ENCODE data around the gene STK4.

Gene STK4

DNA sequence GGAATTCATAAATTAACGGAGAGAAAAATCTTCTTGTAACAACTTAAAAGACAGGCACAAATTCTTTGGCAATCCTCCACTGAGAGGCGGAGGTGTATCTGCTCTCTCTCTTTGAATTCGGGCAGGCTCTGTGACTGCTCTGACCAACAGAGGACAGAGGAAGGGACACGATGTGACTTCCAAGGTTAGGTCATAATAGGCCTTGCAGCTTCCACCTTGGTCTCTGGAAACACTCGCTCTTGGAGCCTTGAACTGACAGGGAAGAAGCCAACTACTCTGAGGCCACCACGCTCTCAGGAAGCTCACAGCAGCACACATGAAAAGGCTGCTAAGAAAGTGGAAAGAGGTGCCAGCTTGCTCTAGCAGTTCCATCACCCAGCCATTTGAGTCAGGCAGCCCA lies 21.1 kb upstream of the STK4 start:
- no CpG with 5 or more reads among the region's 6 CpGs for WGBS, 2 donors (ENCODE audit: extremely low coverage in 2 of 2, insufficient read length in 2 of 2, insufficient replicate concordance in 1 of 2)
- no peaks in the 10 kb centered on the region for H3K79me1 ChIP-seq (ENCODE audit: low read depth, low read length)
- no peak overlapping the region for H3K4ac ChIP-seq (ENCODE audit: low read length)
- no peak overlapping the region for H4K91ac ChIP-seq (ENCODE audit: low read depth, low read length, poor library complexity)
- no peak overlapping the region for H2BK15ac ChIP-seq (ENCODE audit: low read length)
- no peak overlapping the region for H3K4me3 ChIP-seq (ENCODE audit: low read length in 2 of 2)
- no peaks in the 10 kb centered on the region for H3K4me1 ChIP-seq (ENCODE audit: control insufficient read depth in 2 of 2, insufficient read depth in 1 of 2, low read depth in 1 of 2, low read length in 2 of 2)
- DNase-seq (ENCODE audit: low spot score) = no peak
- H3K27ac ChIP-seq (replicated peaks; ENCODE audit: low read length) = no peak overlapping the region
- H3K14ac ChIP-seq (ENCODE audit: low read length) = no peak overlapping the region
- no peaks in the 10 kb centered on the region for H3K27me3 ChIP-seq (ENCODE audit: control insufficient read depth in 3 of 3, insufficient read depth in 3 of 3, low read depth in 1 of 3, low read length in 3 of 3)
- peak overlapping the region; percentile 6 for H3K23ac ChIP-seq (ENCODE audit: low read depth, low read length, poor library complexity)
- H2BK5ac ChIP-seq (ENCODE audit: low read length) = no peak overlapping the region
- H2BK120ac ChIP-seq (ENCODE audit: low read depth, low read length) = no peak overlapping the region
- H3K9ac ChIP-seq (ENCODE audit: low read depth, low read length, poor library complexity) = no peak overlapping the region
- H3K18ac ChIP-seq (ENCODE audit: low read length) = no peak overlapping the region
- H4K8ac ChIP-seq (ENCODE audit: low read depth, low read length) = no peak overlapping the region
- peaks cover 42 to 97% of the 10 kb centered on the region in 2 donors for H3K36me3 ChIP-seq (replicated peaks in 1 of 2; ENCODE audit: control insufficient read depth in 2 of 2, insufficient read depth in 2 of 2, low read length in 2 of 2)
- no peak overlapping the region for H2AK5ac ChIP-seq (ENCODE audit: low read depth, low read length)
- H3K9me3 ChIP-seq (replicated peaks in 1 of 2; ENCODE audit: control insufficient read depth in 2 of 2, insufficient read depth in 1 of 2, low read depth in 1 of 2, low read length in 2 of 2) = no peaks in the 10 kb centered on the region
- no peak overlapping the region for H2AFZ ChIP-seq (ENCODE audit: low read length)
- H2BK12ac ChIP-seq (ENCODE audit: low read length) = no peak overlapping the region
- no peak overlapping the region for H3K4me2 ChIP-seq (ENCODE audit: insufficient read depth, low read length, poor library complexity, severe bottlenecking)

DNA sequence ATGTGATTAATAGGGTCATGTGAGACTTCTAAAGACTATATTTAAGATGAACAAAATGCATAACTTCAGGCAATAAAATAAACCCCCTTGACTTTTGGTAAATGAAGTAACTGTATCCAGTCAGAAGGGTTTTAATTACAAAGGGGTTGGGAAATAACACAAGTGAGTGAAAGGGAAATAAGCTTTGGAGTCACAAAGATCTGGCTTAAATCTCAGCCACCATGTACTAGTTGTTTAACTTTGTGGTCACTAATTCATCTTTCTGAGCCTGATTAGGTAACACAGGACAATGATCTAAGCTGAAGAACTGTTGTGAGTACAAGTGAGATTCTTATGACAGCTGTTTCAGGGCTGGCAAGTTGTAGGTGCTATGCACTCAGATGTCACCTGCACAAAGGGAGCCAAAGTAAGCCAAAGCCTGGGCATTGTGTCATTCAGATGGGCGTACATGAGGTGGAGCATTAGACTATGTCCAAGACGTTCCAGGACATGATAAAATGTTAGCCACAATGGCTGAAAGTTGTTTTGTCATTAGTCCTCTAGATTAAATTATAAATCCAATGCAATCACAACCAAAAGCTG lies 19.9 kb upstream of the STK4 start:
- no peak overlapping the region for H3K23ac ChIP-seq (ENCODE audit: low read depth, low read length, poor library complexity)
- no peak overlapping the region for H2BK12ac ChIP-seq (ENCODE audit: low read length)
- no peak overlapping the region for H3K9ac ChIP-seq (ENCODE audit: low read depth, low read length, poor library complexity)
- H4K8ac ChIP-seq (ENCODE audit: low read depth, low read length) = no peak overlapping the region
- no peak overlapping the region for H3K4ac ChIP-seq (ENCODE audit: low read length)
- H3K79me1 ChIP-seq (ENCODE audit: low read depth, low read length) = no peaks in the 10 kb centered on the region
- no peak overlapping the region for H2AFZ ChIP-seq (ENCODE audit: low read length)
- no peak overlapping the region for H3K18ac ChIP-seq (ENCODE audit: low read length)
- no peak overlapping the region for H2BK120ac ChIP-seq (ENCODE audit: low read depth, low read length)
- H2BK15ac ChIP-seq (ENCODE audit: low read length) = no peak overlapping the region
- no peaks in the 10 kb centered on the region for H3K4me1 ChIP-seq (ENCODE audit: control insufficient read depth in 2 of 2, insufficient read depth in 1 of 2, low read depth in 1 of 2, low read length in 2 of 2)
- no peak overlapping the region for H4K91ac ChIP-seq (ENCODE audit: low read depth, low read length, poor library complexity)
- DNase-seq (ENCODE audit: low spot score) = no peak
- no peak overlapping the region for H3K4me2 ChIP-seq (ENCODE audit: insufficient read depth, low read length, poor library complexity, severe bottlenecking)
- H2BK5ac ChIP-seq (ENCODE audit: low read length) = no peak overlapping the region
- WGBS, 2 donors (ENCODE audit: extremely low coverage in 2 of 2, insufficient read length in 2 of 2, insufficient replicate concordance in 1 of 2) = no CpG with 5 or more reads among the region's 2 CpGs
- no peak overlapping the region for H2AK5ac ChIP-seq (ENCODE audit: low read depth, low read length)
- no peaks in the 10 kb centered on the region for H3K27me3 ChIP-seq (ENCODE audit: control insufficient read depth in 3 of 3, insufficient read depth in 3 of 3, low read depth in 1 of 3, low read length in 3 of 3)
- no peak overlapping the region for H3K4me3 ChIP-seq (ENCODE audit: low read length in 2 of 2)
- H3K9me3 ChIP-seq (replicated peaks in 1 of 2; ENCODE audit: control insufficient read depth in 2 of 2, insufficient read depth in 1 of 2, low read depth in 1 of 2, low read length in 2 of 2) = no peaks in the 10 kb centered on the region
- no peak overlapping the region for H3K27ac ChIP-seq (replicated peaks; ENCODE audit: low read length)
- peaks cover 47 to 98% of the 10 kb centered on the region in 2 donors for H3K36me3 ChIP-seq (replicated peaks in 1 of 2; ENCODE audit: control insufficient read depth in 2 of 2, insufficient read depth in 2 of 2, low read length in 2 of 2)
- no peak overlapping the region for H3K14ac ChIP-seq (ENCODE audit: low read length)

DNA sequence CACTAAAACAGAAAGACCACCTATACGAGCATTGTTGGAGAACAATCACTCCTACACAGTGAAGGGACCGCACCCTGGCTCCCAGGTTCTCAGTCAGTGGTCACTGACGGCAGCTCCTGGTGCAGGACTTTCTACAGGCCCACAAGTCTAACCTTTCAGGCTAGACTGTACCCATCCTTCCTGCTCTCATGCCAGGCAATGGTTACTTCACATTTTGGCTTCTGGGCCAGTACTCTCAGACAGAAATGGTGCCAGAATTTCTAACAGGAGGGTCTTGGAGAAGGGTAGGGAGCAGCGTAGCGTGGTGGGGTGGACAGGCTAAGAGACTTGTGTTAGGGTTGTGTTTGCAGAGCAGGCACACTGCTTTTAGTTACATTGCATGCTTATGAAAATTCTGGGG lies 18.2 kb upstream of the STK4 start:
- Histone ChIP-seq H3K4ac (ENCODE audit: low read length) (no peak overlapping the region), H3K27me3 (ENCODE audit: control insufficient read depth in 3 of 3, insufficient read depth in 3 of 3, low read depth in 1 of 3, low read length in 3 of 3) (no peaks in the 10 kb centered on the region), H2BK120ac (ENCODE audit: low read depth, low read length) (no peak overlapping the region), H2BK5ac (ENCODE audit: low read length) (no peak overlapping the region), H3K14ac (ENCODE audit: low read length) (no peak overlapping the region), H3K18ac (ENCODE audit: low read length) (no peak overlapping the region), H3K79me1 (ENCODE audit: low read depth, low read length) (no peaks in the 10 kb centered on the region), H3K4me2 (ENCODE audit: insufficient read depth, low read length, poor library complexity, severe bottlenecking) (no peak overlapping the region), H2AK5ac (ENCODE audit: low read depth, low read length) (no peak overlapping the region), H3K4me3 (ENCODE audit: low read length in 2 of 2) (no peak overlapping the region), H4K8ac (ENCODE audit: low read depth, low read length) (no peak overlapping the region), H3K27ac (replicated peaks; ENCODE audit: low read length) (no peak overlapping the region), H3K23ac (ENCODE audit: low read depth, low read length, poor library complexity) (no peak overlapping the region), H2BK15ac (ENCODE audit: low read length) (no peak overlapping the region), H4K91ac (ENCODE audit: low read depth, low read length, poor library complexity) (no peak overlapping the region), H2BK12ac (ENCODE audit: low read length) (no peak overlapping the region), H3K4me1 (ENCODE audit: control insufficient read depth in 2 of 2, insufficient read depth in 1 of 2, low read depth in 1 of 2, low read length in 2 of 2) (no peaks in the 10 kb centered on the region), H3K9me3 (replicated peaks in 1 of 2; ENCODE audit: control insufficient read depth in 2 of 2, insufficient read depth in 1 of 2, low read depth in 1 of 2, low read length in 2 of 2) (no peaks in the 10 kb centered on the region), H2AFZ (ENCODE audit: low read length) (no peak overlapping the region), H3K36me3 (replicated peaks in 1 of 2; ENCODE audit: control insufficient read depth in 2 of 2, insufficient read depth in 2 of 2, low read length in 2 of 2) (peaks cover 42 to 98% of the 10 kb centered on the region in 2 donors), H3K9ac (ENCODE audit: low read depth, low read length, poor library complexity) (no peak overlapping the region)
- WGBS, 2 donors (ENCODE audit: extremely low coverage in 2 of 2, insufficient read length in 2 of 2, insufficient replicate concordance in 1 of 2) = no CpG with 5 or more reads among the region's 5 CpGs
- DNase-seq (ENCODE audit: low spot score) = no peak

DNA sequence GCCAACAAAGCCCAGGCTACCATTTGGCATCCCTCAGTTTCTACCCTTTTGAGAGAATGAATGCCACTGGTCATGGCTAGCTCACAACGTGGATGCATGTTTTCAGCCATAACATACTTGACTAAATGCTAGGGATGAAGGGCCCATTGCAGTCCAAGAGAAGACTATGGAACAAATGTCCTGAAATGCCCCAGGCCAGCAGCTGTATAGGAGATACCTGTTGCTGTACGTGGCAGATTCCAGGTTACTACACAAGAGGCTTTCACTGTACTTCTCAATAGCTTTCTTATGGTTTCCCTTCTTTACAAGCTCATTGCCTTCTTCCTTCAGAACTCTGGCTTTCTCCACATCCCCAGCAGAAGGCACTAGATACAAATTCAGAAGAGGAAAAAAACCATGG lies 17.8 kb upstream of the STK4 start:
- no peaks in the 10 kb centered on the region for H3K9me3 ChIP-seq (replicated peaks in 1 of 2; ENCODE audit: control insufficient read depth in 2 of 2, insufficient read depth in 1 of 2, low read depth in 1 of 2, low read length in 2 of 2)
- no peak overlapping the region for H2AK5ac ChIP-seq (ENCODE audit: low read depth, low read length)
- no peak overlapping the region for H2BK5ac ChIP-seq (ENCODE audit: low read length)
- no peak overlapping the region for H2BK12ac ChIP-seq (ENCODE audit: low read length)
- no peaks in the 10 kb centered on the region for H3K79me1 ChIP-seq (ENCODE audit: low read depth, low read length)
- no peak overlapping the region for H3K9ac ChIP-seq (ENCODE audit: low read depth, low read length, poor library complexity)
- no peak overlapping the region for H3K14ac ChIP-seq (ENCODE audit: low read length)
- H2AFZ ChIP-seq (ENCODE audit: low read length) = no peak overlapping the region
- no peak overlapping the region for H3K4me3 ChIP-seq (ENCODE audit: low read length in 2 of 2)
- H3K36me3 ChIP-seq (replicated peaks in 1 of 2; ENCODE audit: control insufficient read depth in 2 of 2, insufficient read depth in 2 of 2, low read length in 2 of 2) = peaks cover 42 to 98% of the 10 kb centered on the region in 2 donors
- DNase-seq (ENCODE audit: low spot score) = no peak
- no peaks in the 10 kb centered on the region for H3K4me1 ChIP-seq (ENCODE audit: control insufficient read depth in 2 of 2, insufficient read depth in 1 of 2, low read depth in 1 of 2, low read length in 2 of 2)
- H3K4ac ChIP-seq (ENCODE audit: low read length) = no peak overlapping the region
- no peak overlapping the region for H2BK120ac ChIP-seq (ENCODE audit: low read depth, low read length)
- no peaks in the 10 kb centered on the region for H3K27me3 ChIP-seq (ENCODE audit: control insufficient read depth in 3 of 3, insufficient read depth in 3 of 3, low read depth in 1 of 3, low read length in 3 of 3)
- H3K27ac ChIP-seq (replicated peaks; ENCODE audit: low read length) = no peak overlapping the region
- no peak overlapping the region for H3K23ac ChIP-seq (ENCODE audit: low read depth, low read length, poor library complexity)
- no peak overlapping the region for H4K8ac ChIP-seq (ENCODE audit: low read depth, low read length)
- H2BK15ac ChIP-seq (ENCODE audit: low read length) = no peak overlapping the region
- WGBS, 2 donors (ENCODE audit: extremely low coverage in 2 of 2, insufficient read length in 2 of 2, insufficient replicate concordance in 1 of 2) = no CpG with 5 or more reads among the region's 2 CpGs
- no peak overlapping the region for H3K18ac ChIP-seq (ENCODE audit: low read length)
- H3K4me2 ChIP-seq (ENCODE audit: insufficient read depth, low read length, poor library complexity, severe bottlenecking) = no peak overlapping the region
- H4K91ac ChIP-seq (ENCODE audit: low read depth, low read length, poor library complexity) = no peak overlapping the region

All from neuronal stem cell (in vitro differentiated cells).